Small intestine (tissue), 7 donors: ENCODE measurements around the gene ARHGEF4. TPM values are rescaled to one million over a fixed set of nuclear protein-coding genes. Genes with fewer than 3 reads are reported as not detected.
A peak's percentile ranks its signal among the peaks of the same experiment; 100 is the strongest.

Source experiments
- DNase-seq, 2 donors: peaks; one replicate each; pipeline versions ENCODE4 v3.0.0 to v3.0.0-alpha.2; 2013
- FAIRE-seq: peaks from 2 replicates; lab custom pipeline; 2012; peaks lifted over from hg19 to GRCh38; lab: Jason Lieb, UNC
- H3K27ac ChIP-seq, 3 donors: one replicate each; pipeline ENCODE4 v1.5.1; 2013; ENCODE audit warnings: low read length in 2 of 3, mild to moderate bottlenecking in 2 of 3, control low read depth in 1 of 3, inconsistent platforms in 1 of 3, low read depth in 1 of 3, moderate library complexity in 1 of 3
- H3K27me3 ChIP-seq, 3 donors: one replicate each; pipeline ENCODE4 v1.6.1; 2013; ENCODE audit warnings: low read length in 3 of 3, inconsistent platforms in 1 of 3; ENCODE audit not compliant: control insufficient read depth in 3 of 3, insufficient read depth in 3 of 3
- H3K36me3 ChIP-seq, 3 donors: one replicate each; pipeline ENCODE4 v1.6.1; 2013; ENCODE audit warnings: low read length in 3 of 3, inconsistent platforms in 1 of 3, low read depth in 1 of 3, mild to moderate bottlenecking in 1 of 3, moderate library complexity in 1 of 3; ENCODE audit not compliant: control insufficient read depth in 3 of 3, insufficient read depth in 2 of 3
- H3K4me1 ChIP-seq, 3 donors: one replicate each; pipeline ENCODE4 v1.6.1; 2013; ENCODE audit warnings: low read length in 2 of 3, inconsistent platforms in 1 of 3, low read depth in 1 of 3, mild to moderate bottlenecking in 1 of 3, moderate library complexity in 1 of 3; ENCODE audit not compliant: control insufficient read depth in 3 of 3, insufficient read depth in 2 of 3
- H3K4me3 ChIP-seq, 3 donors: one replicate each; pipeline ENCODE4 v1.5.1; 2013; ENCODE audit warnings: low read length in 3 of 3, control low read depth in 1 of 3, inconsistent platforms in 1 of 3, low read depth in 1 of 3, mild to moderate bottlenecking in 1 of 3, moderate library complexity in 1 of 3
- H3K9me3 ChIP-seq, 2 donors: one replicate each; pipeline ENCODE4 v1.6.1; 2013; ENCODE audit warnings: low read depth in 1 of 2, low read length in 1 of 2; ENCODE audit not compliant: control insufficient read depth in 2 of 2, insufficient read depth in 1 of 2
- WGBS, 3 donors: extraction: QIAGEN DNeasy Blood & Tissue Kit; methylation state at CpG; one replicate each; pipeline ENCODE4 v1.1.7; 2013; 5-methylcytosine and 5-hydroxymethylcytosine counted together
- polyA plus RNA-seq, 4 donors: library from polyadenylated mRNA; stranded (reverse) in 3 of 4; unstranded in 1 of 4; fragments of 200-250 nt in 3 of 4; fragments of 120-200 nt in 1 of 4; gene quantifications; one replicate each; pipeline versions ENCODE4 v1.2.1 to v1.2.3, GENCODE V29; 2013
- donor health status: healthy with polysubstance abuse.
- donor health status: control.
- donor health status: control.
- donor health status: Bipolar disorder and iron deficiency.
- donor health status: healthy.

The ARHGEF4 gene
- polyA plus RNA-seq, 4 donors = 0.22 to 2.8 (median 0.83) TPM; not detected in 1

GRCh38 chr2:130822766-130823165 lies 13.9 kb upstream of the ARHGEF4 start:
- Histone ChIP-seq H3K27me3 (peaks cover 0 to 3% (median 0%) of the 10 kb centered on the region in 3 donors), H3K36me3 (no peaks in the 10 kb centered on the region), H3K4me1 (no peaks in the 10 kb centered on the region), H3K9me3 (no peaks in the 10 kb centered on the region), H3K27ac (no peak overlapping the region), H3K4me3 (no peak overlapping the region)
- WGBS, 3 donors = 93 to 95% (median 93%) methylated on average over 9 to 10 of the region's 10 CpGs
- no peak for DNase-seq
- no peak for FAIRE-seq

GRCh38 chr2:130823171-130823885 lies 13.4 kb upstream of the ARHGEF4 start:
- DNase-seq = no peak
- WGBS, 3 donors = 81 to 87% (median 84%) methylated on average over 10 of the region's 10 CpGs

GRCh38 chr2:130823886-130824491 lies 12.7 kb upstream of the ARHGEF4 start:
- Histone ChIP-seq H3K4me3 (no peak overlapping the region), H3K27me3 (peaks cover 0 to under 1% (median 0%) of the 10 kb centered on the region in 3 donors), H3K4me1 (no peaks in the 10 kb centered on the region), H3K9me3 (no peaks in the 10 kb centered on the region), H3K27ac (no peak overlapping the region), H3K36me3 (no peaks in the 10 kb centered on the region)
- DNase-seq (no peak), FAIRE-seq (no peak)
- 72 to 85% (median 74%) methylated on average over 9 to 10 of the region's 10 CpGs for WGBS, 3 donors

More at GRCh38 chr2:130823171-130823885, 13.4 kb upstream of the ARHGEF4 start:
- no peak for FAIRE-seq
- H3K4me1 ChIP-seq = no peaks in the 10 kb centered on the region
- H3K9me3 ChIP-seq = no peaks in the 10 kb centered on the region
- no peak overlapping the region for H3K27ac ChIP-seq
- no peaks in the 10 kb centered on the region for H3K36me3 ChIP-seq
- no peak overlapping the region for H3K4me3 ChIP-seq
- H3K27me3 ChIP-seq = peaks cover 0 to 3% (median 0%) of the 10 kb centered on the region in 3 donors

GRCh38 chr2:130824492-130825061 lies 12.1 kb upstream of the ARHGEF4 start:
- no peak for FAIRE-seq
- 22 to 36% (median 24%) methylated on average over 8 of the region's 8 CpGs for WGBS, 3 donors
- Histone ChIP-seq H3K4me1 (no peaks in the 10 kb centered on the region), H3K27ac (no peak overlapping the region), H3K27me3 (no peaks in the 10 kb centered on the region), H3K4me3 (no peak overlapping the region), H3K9me3 (no peaks in the 10 kb centered on the region), H3K36me3 (no peaks in the 10 kb centered on the region)
- peak; percentile 10 to 12 for DNase-seq

- no peaks in the 10 kb centered on the region for H3K36me3 ChIP-seq
- no peaks in the 10 kb centered on the region for H3K9me3 ChIP-seq
- DNase-seq = no peak
- H3K27ac ChIP-seq = no peak overlapping the region
- FAIRE-seq = no peak
- H3K27me3 ChIP-seq = no peaks in the 10 kb centered on the region
- no peak overlapping the region for H3K4me3 ChIP-seq
- H3K4me1 ChIP-seq = no peaks in the 10 kb centered on the region
- 77 to 82% (median 81%) methylated on average over 14 to 16 of the region's 16 CpGs for WGBS, 3 donors
Observed at GRCh38 chr2:130825231-130825965, 11.3 kb upstream of the ARHGEF4 start.

- 81 to 90% (median 84%) methylated on average over 13 of the region's 13 CpGs for WGBS, 3 donors
- DNase-seq (no peak), FAIRE-seq (no peak)
- H3K36me3 ChIP-seq = no peaks in the 10 kb centered on the region
- H3K9me3 ChIP-seq = no peaks in the 10 kb centered on the region
- no peaks in the 10 kb centered on the region for H3K27me3 ChIP-seq
- no peak overlapping the region for H3K27ac ChIP-seq
- no peaks in the 10 kb centered on the region for H3K4me1 ChIP-seq
- H3K4me3 ChIP-seq = no peak overlapping the region
Observed at GRCh38 chr2:130825966-130826253, 10.8 kb upstream of the ARHGEF4 start.

GRCh38 chr2:130826419-130826818 lies 10.3 kb upstream of the ARHGEF4 start:
- FAIRE-seq = no peak
- no peaks in the 10 kb centered on the region for H3K9me3 ChIP-seq

GRCh38 chr2:130826821-130827501 lies 9.8 kb upstream of the ARHGEF4 start:
- no peak overlapping the region for H3K27ac ChIP-seq
- no peaks in the 10 kb centered on the region for H3K27me3 ChIP-seq
- 62 to 74% (median 65%) methylated on average over 7 of the region's 7 CpGs for WGBS, 3 donors
- no peaks in the 10 kb centered on the region for H3K4me1 ChIP-seq
- H3K36me3 ChIP-seq = no peaks in the 10 kb centered on the region
- FAIRE-seq = no peak
- H3K4me3 ChIP-seq = no peak overlapping the region
- no peaks in the 10 kb centered on the region for H3K9me3 ChIP-seq
- DNase-seq = no peak

More at GRCh38 chr2:130826419-130826818, 10.3 kb upstream of the ARHGEF4 start:
- WGBS, 3 donors = 60 to 80% (median 74%) methylated on average over 12 of the region's 12 CpGs
- Histone ChIP-seq H3K27ac (no peak overlapping the region), H3K27me3 (no peaks in the 10 kb centered on the region), H3K36me3 (no peaks in the 10 kb centered on the region), H3K4me1 (no peaks in the 10 kb centered on the region), H3K4me3 (no peak overlapping the region)
- no peak for DNase-seq
